Endothelial cell of umbilical vein (primary cell): ENCODE measurements around the gene TTF1. TPM values are rescaled to one million over a fixed set of nuclear protein-coding genes. Genes with fewer than 3 reads are reported as not detected.

Experiments used
- BruUV-seq: library from RNA; stranded (reverse); fragments of 400-500 nt; replicated peaks from 2 replicates; lab custom pipeline; 2021; lab: Mats Ljungman, UMichigan
- CTCF ChIA-PET: fragments of 300-600, 350-600 bp; sonication (Branson Sonifier 250); formaldehyde crosslinking; loops from one replicate; lab custom pipeline; 2021; ENCODE audit warnings: antibody characterized with exemption, inconsistent platforms; lab: Charles Lee
- POLR2A ChIA-PET: fragments of 300-600, 350-600 bp; sonication (Branson Sonifier 250); formaldehyde crosslinking; loops from one replicate; lab custom pipeline; 2021; ENCODE audit warnings: antibody characterized with exemption, inconsistent platforms; lab: Charles Lee
- DNase-seq: peaks from one replicate; pipeline ENCODE4 v3.0.0-alpha.2; 2011; ENCODE audit warnings: low read depth, low spot score
- FAIRE-seq: peaks from 2 replicates; lab custom pipeline; 2011; peaks lifted over from hg19 to GRCh38; lab: Jason Lieb, UNC
- H2AFZ ChIP-seq: 2 replicates; pipeline ENCODE4 v1.6.0; 2012; ENCODE audit warnings: low read depth, low read length, control low read depth, inconsistent platforms
- H3K27ac ChIP-seq: 2 replicates; pipeline ENCODE4 v1.5.1; 2011; ENCODE audit warnings: low read depth, mild to moderate bottlenecking, control low read depth, low read length, moderate library complexity; ENCODE audit not compliant: insufficient read depth
- H3K27me3 ChIP-seq, 2 experiments: 2 replicates each; pipeline versions ENCODE4 v1.6.0 to v1.6.1; 2011; ENCODE audit warnings: low read length in 2 of 2, mixed read lengths in 1 of 2; ENCODE audit not compliant: control insufficient read depth in 2 of 2, insufficient read depth in 2 of 2
- H3K36me3 ChIP-seq, 2 experiments: 2 replicates in 1 of 2; 3 replicates in 1 of 2; pipeline ENCODE4 v1.5.1; 2011; ENCODE audit warnings: low read length in 2 of 2, mild to moderate bottlenecking in 1 of 2, moderate library complexity in 1 of 2; ENCODE audit not compliant: control insufficient read depth in 2 of 2, insufficient read depth in 2 of 2; ENCODE audit errors: extremely low read depth in 1 of 2
- H3K4me1 ChIP-seq: 3 replicates; pipeline ENCODE4 v1.5.1; 2011; ENCODE audit warnings: mild to moderate bottlenecking, low read length; ENCODE audit not compliant: control insufficient read depth, insufficient read depth; ENCODE audit errors: extremely low read depth
- H3K4me2 ChIP-seq: 2 replicates; pipeline ENCODE4 v1.6.1; 2011; ENCODE audit warnings: low read length, control low read depth, mixed read lengths; ENCODE audit not compliant: insufficient read depth
- H3K4me3 ChIP-seq, 3 experiments: fragments of 200-600 bp in 1 of 3; sonication (generic), shearing (Covaris generic) in 1 of 3; replicated peaks in 1 of 3; 2 replicates each; pipeline ENCODE4 v1.5.1; 2011 to 2016; ENCODE audit warnings: control low read depth in 3 of 3, low read length in 3 of 3, mild to moderate bottlenecking in 2 of 3, inconsistent platforms in 1 of 3, low read depth in 1 of 3, moderate library complexity in 1 of 3; ENCODE audit not compliant: insufficient read depth in 1 of 3
- H3K79me2 ChIP-seq: 2 replicates; pipeline ENCODE4 v1.6.0; 2012; ENCODE audit warnings: low read length, inconsistent platforms; ENCODE audit not compliant: control insufficient read depth, insufficient read depth
- H3K9ac ChIP-seq: replicated peaks from 2 replicates; pipeline ENCODE3; 2011; ENCODE audit warnings: low read length, control low read depth; ENCODE audit not compliant: insufficient read depth; ENCODE audit errors: extremely low read depth
- H3K9me1 ChIP-seq: replicated peaks from 3 replicates; pipeline ENCODE4 v1.6.0; 2011; ENCODE audit warnings: mild to moderate bottlenecking, low read length; ENCODE audit not compliant: control insufficient read depth, insufficient read depth; ENCODE audit errors: extremely low read depth
- H3K9me3 ChIP-seq: replicated peaks from 2 replicates; pipeline ENCODE4 v1.5.1; 2012; ENCODE audit warnings: low read length, inconsistent platforms; ENCODE audit not compliant: control insufficient read depth, insufficient read depth
- H4K20me1 ChIP-seq: replicated peaks from 2 replicates; pipeline ENCODE3; 2011; ENCODE audit warnings: mild to moderate bottlenecking, low read length; ENCODE audit not compliant: control insufficient read depth, insufficient read depth; ENCODE audit errors: extremely low read depth
- EZH2 ChIP-seq: IDR thresholded peaks from 2 replicates; pipeline ENCODE4 v1.6.1; 2012; ENCODE audit warnings: borderline replicate concordance, low read depth, mild to moderate bottlenecking, moderate library complexity, low read length, inconsistent platforms; ENCODE audit not compliant: severe bottlenecking
- FOS ChIP-seq: IDR thresholded peaks from 2 replicates; pipeline ENCODE4 v1.6.1; 2011; ENCODE audit warnings: mild to moderate bottlenecking, low read length, moderate library complexity, borderline replicate concordance; ENCODE audit not compliant: insufficient read depth
- GATA2 ChIP-seq: IDR thresholded peaks from 2 replicates; pipeline ENCODE4 v1.7.0; 2011; ENCODE audit warnings: low read depth, mild to moderate bottlenecking, moderate library complexity, mixed read lengths, low read length; ENCODE audit not compliant: insufficient read length, insufficient read depth
- JUN ChIP-seq: IDR thresholded peaks from 2 replicates; pipeline ENCODE4 v1.6.1; 2011; ENCODE audit warnings: borderline replicate concordance, low read depth; ENCODE audit not compliant: insufficient read length, insufficient read depth
- MYC ChIP-seq: IDR thresholded peaks from one replicate; pipeline ENCODE4 v1.6.1; 2011; ENCODE audit warnings: mild to moderate bottlenecking, low read depth, low read length
- POLR2A ChIP-seq: IDR thresholded peaks from 2 replicates; pipeline ENCODE4 v1.6.1; 2012; ENCODE audit warnings: low read depth, mild to moderate bottlenecking, control low read depth, low read length
- POLR2AphosphoS5 ChIP-seq: IDR thresholded peaks from 2 replicates; pipeline ENCODE4 v1.6.1; 2012; ENCODE audit warnings: low read depth, mild to moderate bottlenecking, control low read depth, low read length, moderate library complexity; ENCODE audit not compliant: insufficient read depth
- dilution Hi-C: fragments of 300-500 bp; cut with MboI; formaldehyde crosslinking; loops from one replicate; pipeline ENCODE4 v1.15.0; 2019; ENCODE audit warnings: low sequenced_read_pairs; ENCODE audit not compliant: extremely low pct_ligation_motif_present
- intact Hi-C: fragments of 100-400 bp; cut with micrococcal nuclease; formaldehyde crosslinking; loops from one replicate; pipeline ENCODE4 v1.10.0; 2022
- polyA plus RNA-seq, 4 experiments: library from polyadenylated mRNA; depleted of rRNA in 3 of 4; stranded (reverse) in 3 of 4; unstranded in 1 of 4; fragments of >200 nt; gene quantifications; 2 replicates each; pipeline versions ENCODE4 v1.2.1 to v1.2.3, GENCODE V29; 2011 to 2012; ENCODE audit warnings: missing spikeins in 1 of 4
- total RNA-seq: library from RNA; stranded (reverse); gene quantifications from 2 replicates; pipeline ENCODE4 v1.2.3, GENCODE V29; 2021
- TF ChIP-seq, protein P1 (sequence below), 2 donors: IDR thresholded peaks; 1 replicate in 1 of 2; 2 replicates in 1 of 2; pipeline ENCODE4 v1.5.1; 2011; ENCODE audit warnings: low read length in 2 of 2, mild to moderate bottlenecking in 2 of 2, moderate library complexity in 2 of 2, control low read depth in 1 of 2, inconsistent platforms in 1 of 2, low read depth in 1 of 2; ENCODE audit not compliant: insufficient read depth in 1 of 2; ENCODE audit errors: extremely low read depth in 1 of 2
- TF ChIP-seq, protein P2 (sequence below): IDR thresholded peaks from 2 replicates; pipeline ENCODE4 v1.6.1; 2011; ENCODE audit not compliant: insufficient read depth, insufficient read length

The TTF1 gene
- total and polyA plus RNA-seq, 2 donors (not counting 3 experiments of a cell fraction or from before 2014, with no cell fraction given): 4.9 to 12.0 TPM

DNA sequence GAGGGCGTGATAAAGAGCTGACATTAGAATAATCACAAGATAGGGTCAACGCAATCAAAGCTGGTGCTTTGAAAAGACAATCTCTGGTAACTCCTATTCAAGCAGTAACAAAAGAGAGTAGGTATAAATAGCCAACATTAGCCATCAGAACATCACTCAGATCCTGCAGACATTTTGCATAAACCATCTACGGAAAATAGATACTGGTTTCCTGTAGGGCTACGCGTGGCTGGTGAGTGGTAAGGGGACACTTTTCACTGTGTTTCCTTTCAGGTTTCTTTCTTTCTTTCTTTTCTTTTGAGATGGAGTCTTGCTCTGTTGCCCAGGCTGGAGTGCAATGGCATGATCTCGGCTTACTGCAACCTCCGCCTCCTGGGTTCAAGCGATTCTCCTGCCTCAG, 22.3 kb downstream of the TTF1 start:
- H3K36me3 ChIP-seq: peaks cover 11 to 25% of the 10 kb centered on the region in 2 experiments

More for the DNA sequence above, 22.3 kb downstream of the TTF1 start:
- ChIA-PET CTCF (interaction anchor here (0.9 kb wide), 1 partner anchor 16 kb away, joined by 3 read pairs; no protein-coding TSS in a partner anchor), POLR2A (no interaction called here)
- H3K9me3 ChIP-seq: no peaks in the 10 kb centered on the region
- intact Hi-C loops: no loop called here
- H3K4me1 ChIP-seq: no peaks in the 10 kb centered on the region
- DNase-seq (no peak), FAIRE-seq (no peak)
- TF ChIP-seq FOS (no peak), MYC (no peak), POLR2AphosphoS5 (no peak), JUN (no peak), EZH2 (no peak), GATA2 (no peak), POLR2A (no peak)
- TF ChIP-seq, protein P1, sequence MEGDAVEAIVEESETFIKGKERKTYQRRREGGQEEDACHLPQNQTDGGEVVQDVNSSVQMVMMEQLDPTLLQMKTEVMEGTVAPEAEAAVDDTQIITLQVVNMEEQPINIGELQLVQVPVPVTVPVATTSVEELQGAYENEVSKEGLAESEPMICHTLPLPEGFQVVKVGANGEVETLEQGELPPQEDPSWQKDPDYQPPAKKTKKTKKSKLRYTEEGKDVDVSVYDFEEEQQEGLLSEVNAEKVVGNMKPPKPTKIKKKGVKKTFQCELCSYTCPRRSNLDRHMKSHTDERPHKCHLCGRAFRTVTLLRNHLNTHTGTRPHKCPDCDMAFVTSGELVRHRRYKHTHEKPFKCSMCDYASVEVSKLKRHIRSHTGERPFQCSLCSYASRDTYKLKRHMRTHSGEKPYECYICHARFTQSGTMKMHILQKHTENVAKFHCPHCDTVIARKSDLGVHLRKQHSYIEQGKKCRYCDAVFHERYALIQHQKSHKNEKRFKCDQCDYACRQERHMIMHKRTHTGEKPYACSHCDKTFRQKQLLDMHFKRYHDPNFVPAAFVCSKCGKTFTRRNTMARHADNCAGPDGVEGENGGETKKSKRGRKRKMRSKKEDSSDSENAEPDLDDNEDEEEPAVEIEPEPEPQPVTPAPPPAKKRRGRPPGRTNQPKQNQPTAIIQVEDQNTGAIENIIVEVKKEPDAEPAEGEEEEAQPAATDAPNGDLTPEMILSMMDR (IDR thresholded peaks at IDR 0.05; ENCODE audit: extremely low read depth in 1 of 2, insufficient read depth in 1 of 2, low read depth in 1 of 2, low read length in 2 of 2): no peak
- TF ChIP-seq, protein P2, sequence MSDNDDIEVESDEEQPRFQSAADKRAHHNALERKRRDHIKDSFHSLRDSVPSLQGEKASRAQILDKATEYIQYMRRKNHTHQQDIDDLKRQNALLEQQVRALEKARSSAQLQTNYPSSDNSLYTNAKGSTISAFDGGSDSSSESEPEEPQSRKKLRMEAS: no peak
- H3K9me1 ChIP-seq: no peaks in the 10 kb centered on the region
- no peak overlapping the region for H3K4me2 ChIP-seq
- no peak overlapping the region for H3K27ac ChIP-seq
- H2AFZ ChIP-seq: no peak overlapping the region
- H4K20me1 ChIP-seq: no peaks in the 10 kb centered on the region
- H3K79me2 ChIP-seq: no peaks in the 10 kb centered on the region
- no peaks in the 10 kb centered on the region for H3K27me3 ChIP-seq
- no peak overlapping the region for H3K9ac ChIP-seq
- dilution Hi-C loops: no loop called here
- BruUV-seq: no TSS peak
- H3K4me3 ChIP-seq: no peak overlapping the region
